Endothelial cell of umbilical vein (primary cell): ENCODE results near the gene ODAD4. TPM values are rescaled to one million over a fixed set of nuclear protein-coding genes. Genes with fewer than 3 reads are reported as not detected.
A peak's percentile ranks its signal among the peaks of the same experiment; 100 is the strongest.

Experiments used
- BruUV-seq: library from RNA; stranded (reverse); fragments of 400-500 nt; replicated peaks from 2 replicates; lab custom pipeline; 2021; lab: Mats Ljungman, UMichigan
- CTCF ChIA-PET: fragments of 300-600, 350-600 bp; sonication (Branson Sonifier 250); formaldehyde crosslinking; loops from one replicate; lab custom pipeline; 2021; ENCODE audit warnings: antibody characterized with exemption, inconsistent platforms; lab: Charles Lee
- POLR2A ChIA-PET: fragments of 300-600, 350-600 bp; sonication (Branson Sonifier 250); formaldehyde crosslinking; loops from one replicate; lab custom pipeline; 2021; ENCODE audit warnings: antibody characterized with exemption, inconsistent platforms; lab: Charles Lee
- DNase-seq: peaks from one replicate; pipeline ENCODE4 v3.0.0-alpha.2; 2011; ENCODE audit warnings: low read depth, low spot score
- FAIRE-seq: peaks from 2 replicates; lab custom pipeline; 2011; peaks lifted over from hg19 to GRCh38; lab: Jason Lieb, UNC
- H2AFZ ChIP-seq: 2 replicates; pipeline ENCODE4 v1.6.0; 2012; ENCODE audit warnings: low read depth, low read length, control low read depth, inconsistent platforms
- H3K27ac ChIP-seq: 2 replicates; pipeline ENCODE4 v1.5.1; 2011; ENCODE audit warnings: low read depth, mild to moderate bottlenecking, control low read depth, low read length, moderate library complexity; ENCODE audit not compliant: insufficient read depth
- H3K27me3 ChIP-seq, 2 experiments: 2 replicates each; pipeline versions ENCODE4 v1.6.0 to v1.6.1; 2011; ENCODE audit warnings: low read length in 2 of 2, mixed read lengths in 1 of 2; ENCODE audit not compliant: control insufficient read depth in 2 of 2, insufficient read depth in 2 of 2
- H3K36me3 ChIP-seq, 2 experiments: 2 replicates in 1 of 2; 3 replicates in 1 of 2; pipeline ENCODE4 v1.5.1; 2011; ENCODE audit warnings: low read length in 2 of 2, mild to moderate bottlenecking in 1 of 2, moderate library complexity in 1 of 2; ENCODE audit not compliant: control insufficient read depth in 2 of 2, insufficient read depth in 2 of 2; ENCODE audit errors: extremely low read depth in 1 of 2
- H3K4me1 ChIP-seq: 3 replicates; pipeline ENCODE4 v1.5.1; 2011; ENCODE audit warnings: mild to moderate bottlenecking, low read length; ENCODE audit not compliant: control insufficient read depth, insufficient read depth; ENCODE audit errors: extremely low read depth
- H3K4me2 ChIP-seq: 2 replicates; pipeline ENCODE4 v1.6.1; 2011; ENCODE audit warnings: low read length, control low read depth, mixed read lengths; ENCODE audit not compliant: insufficient read depth
- H3K4me3 ChIP-seq, 3 experiments: fragments of 200-600 bp in 1 of 3; sonication (generic), shearing (Covaris generic) in 1 of 3; replicated peaks in 1 of 3; 2 replicates each; pipeline ENCODE4 v1.5.1; 2011 to 2016; ENCODE audit warnings: control low read depth in 3 of 3, low read length in 3 of 3, mild to moderate bottlenecking in 2 of 3, inconsistent platforms in 1 of 3, low read depth in 1 of 3, moderate library complexity in 1 of 3; ENCODE audit not compliant: insufficient read depth in 1 of 3
- H3K79me2 ChIP-seq: 2 replicates; pipeline ENCODE4 v1.6.0; 2012; ENCODE audit warnings: low read length, inconsistent platforms; ENCODE audit not compliant: control insufficient read depth, insufficient read depth
- H3K9ac ChIP-seq: replicated peaks from 2 replicates; pipeline ENCODE3; 2011; ENCODE audit warnings: low read length, control low read depth; ENCODE audit not compliant: insufficient read depth; ENCODE audit errors: extremely low read depth
- H3K9me1 ChIP-seq: replicated peaks from 3 replicates; pipeline ENCODE4 v1.6.0; 2011; ENCODE audit warnings: mild to moderate bottlenecking, low read length; ENCODE audit not compliant: control insufficient read depth, insufficient read depth; ENCODE audit errors: extremely low read depth
- H3K9me3 ChIP-seq: replicated peaks from 2 replicates; pipeline ENCODE4 v1.5.1; 2012; ENCODE audit warnings: low read length, inconsistent platforms; ENCODE audit not compliant: control insufficient read depth, insufficient read depth
- H4K20me1 ChIP-seq: replicated peaks from 2 replicates; pipeline ENCODE3; 2011; ENCODE audit warnings: mild to moderate bottlenecking, low read length; ENCODE audit not compliant: control insufficient read depth, insufficient read depth; ENCODE audit errors: extremely low read depth
- EZH2 ChIP-seq: IDR thresholded peaks from 2 replicates; pipeline ENCODE4 v1.6.1; 2012; ENCODE audit warnings: borderline replicate concordance, low read depth, mild to moderate bottlenecking, moderate library complexity, low read length, inconsistent platforms; ENCODE audit not compliant: severe bottlenecking
- FOS ChIP-seq: IDR thresholded peaks from 2 replicates; pipeline ENCODE4 v1.6.1; 2011; ENCODE audit warnings: mild to moderate bottlenecking, low read length, moderate library complexity, borderline replicate concordance; ENCODE audit not compliant: insufficient read depth
- GATA2 ChIP-seq: IDR thresholded peaks from 2 replicates; pipeline ENCODE4 v1.7.0; 2011; ENCODE audit warnings: low read depth, mild to moderate bottlenecking, moderate library complexity, mixed read lengths, low read length; ENCODE audit not compliant: insufficient read length, insufficient read depth
- JUN ChIP-seq: IDR thresholded peaks from 2 replicates; pipeline ENCODE4 v1.6.1; 2011; ENCODE audit warnings: borderline replicate concordance, low read depth; ENCODE audit not compliant: insufficient read length, insufficient read depth
- MYC ChIP-seq: IDR thresholded peaks from one replicate; pipeline ENCODE4 v1.6.1; 2011; ENCODE audit warnings: mild to moderate bottlenecking, low read depth, low read length
- POLR2A ChIP-seq: IDR thresholded peaks from 2 replicates; pipeline ENCODE4 v1.6.1; 2012; ENCODE audit warnings: low read depth, mild to moderate bottlenecking, control low read depth, low read length
- POLR2AphosphoS5 ChIP-seq: IDR thresholded peaks from 2 replicates; pipeline ENCODE4 v1.6.1; 2012; ENCODE audit warnings: low read depth, mild to moderate bottlenecking, control low read depth, low read length, moderate library complexity; ENCODE audit not compliant: insufficient read depth
- dilution Hi-C: fragments of 300-500 bp; cut with MboI; formaldehyde crosslinking; loops from one replicate; pipeline ENCODE4 v1.15.0; 2019; ENCODE audit warnings: low sequenced_read_pairs; ENCODE audit not compliant: extremely low pct_ligation_motif_present
- intact Hi-C: fragments of 100-400 bp; cut with micrococcal nuclease; formaldehyde crosslinking; loops from one replicate; pipeline ENCODE4 v1.10.0; 2022
- polyA plus RNA-seq, 4 experiments: library from polyadenylated mRNA; depleted of rRNA in 3 of 4; stranded (reverse) in 3 of 4; unstranded in 1 of 4; fragments of >200 nt; gene quantifications; 2 replicates each; pipeline versions ENCODE4 v1.2.1 to v1.2.3, GENCODE V29; 2011 to 2012; ENCODE audit warnings: missing spikeins in 1 of 4
- total RNA-seq: library from RNA; stranded (reverse); gene quantifications from 2 replicates; pipeline ENCODE4 v1.2.3, GENCODE V29; 2021
- TF ChIP-seq, protein P1 (sequence below): IDR thresholded peaks from 2 replicates; pipeline ENCODE4 v1.6.1; 2011; ENCODE audit not compliant: insufficient read depth, insufficient read length
- TF ChIP-seq, protein P2 (sequence below), 2 donors: IDR thresholded peaks; 1 replicate in 1 of 2; 2 replicates in 1 of 2; pipeline ENCODE4 v1.5.1; 2011; ENCODE audit warnings: low read length in 2 of 2, mild to moderate bottlenecking in 2 of 2, moderate library complexity in 2 of 2, control low read depth in 1 of 2, inconsistent platforms in 1 of 2, low read depth in 1 of 2; ENCODE audit not compliant: insufficient read depth in 1 of 2; ENCODE audit errors: extremely low read depth in 1 of 2

The ODAD4 gene
- total and polyA plus RNA-seq, 2 donors (not counting 3 experiments of a cell fraction or from before 2014, with no cell fraction given): 0.19 to 1.0 TPM

- Histone ChIP-seq H3K4me1 (peaks cover 18% of the 10 kb centered on the region), H3K4me2 (peak overlapping the region; percentile 54), H3K9me1 (no peaks in the 10 kb centered on the region), H3K27ac (no peak overlapping the region), H2AFZ (no peak overlapping the region), H3K79me2 (peaks cover 22% of the 10 kb centered on the region), H3K4me3 (peak overlapping the region in 2 of 3 experiments; percentile 74 to 79), H3K36me3 (peaks cover 2 to 22% of the 10 kb centered on the region in 2 experiments), H3K9me3 (no peaks in the 10 kb centered on the region), H3K9ac (no peak overlapping the region), H3K27me3 (no peaks in the 10 kb centered on the region), H4K20me1 (no peaks in the 10 kb centered on the region)
- ChIA-PET CTCF (interaction anchor here (1.4 kb wide), 1 partner anchor 9 kb away, joined by 3 read pairs; no protein-coding TSS in a partner anchor), POLR2A (no interaction called here)
- intact Hi-C loops (loop anchor here (5.0 kb wide), 1 partner anchor 49 kb away; the partner anchor contains the start of gene DNAJC7), dilution Hi-C loops (loop anchor here (25.0 kb wide), 1 partner anchor 144 kb away; the partner anchor contains the start of genes DHX58, HSPB9 and KAT2A)
- TF ChIP-seq EZH2 (no peak), POLR2AphosphoS5 (peak; percentile 13)
- no peak for FAIRE-seq
- DNase-seq: no peak
- TSS peak; percentile 16 for BruUV-seq
Observed at GRCh38 chr17:41967921-41968578, 37.6 kb downstream of the ODAD4 start.

DNA sequence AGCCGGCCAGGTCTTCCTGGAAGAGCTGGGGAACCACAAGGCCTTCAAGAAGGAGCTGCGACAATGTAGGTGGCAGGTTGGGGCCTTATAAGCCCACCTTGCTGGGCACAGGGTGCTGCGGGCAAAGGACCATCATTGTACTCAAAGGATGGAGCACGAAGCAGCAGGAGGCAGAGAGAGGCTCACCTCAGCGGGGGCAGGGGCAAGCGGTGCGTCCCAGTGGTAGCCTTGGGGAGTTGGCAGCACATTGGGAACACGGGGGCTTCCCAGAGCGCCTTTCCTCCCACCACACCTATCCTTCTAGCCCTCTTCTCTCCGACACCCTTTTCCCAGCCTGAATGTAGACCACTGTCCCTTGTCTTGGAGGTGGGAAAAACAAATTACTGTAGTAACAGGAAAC is 38.3 kb downstream of the ODAD4 start:
- intact Hi-C loops: loop anchor here (5.0 kb wide), 1 partner anchor 49 kb away; the partner anchor contains the start of gene DNAJC7
- Histone ChIP-seq H3K36me3 (peaks cover 2 to 27% of the 10 kb centered on the region in 2 experiments), H3K9me3 (no peaks in the 10 kb centered on the region), H3K4me3 (no peak overlapping the region), H3K79me2 (peaks cover 22% of the 10 kb centered on the region), H3K9ac (no peak overlapping the region), H3K4me1 (peaks cover 18% of the 10 kb centered on the region), H3K27me3 (no peaks in the 10 kb centered on the region), H3K4me2 (no peak overlapping the region), H3K9me1 (no peaks in the 10 kb centered on the region), H3K27ac (no peak overlapping the region), H4K20me1 (no peaks in the 10 kb centered on the region), H2AFZ (no peak overlapping the region)
- DNase-seq (no peak), FAIRE-seq (no peak)
- TF ChIP-seq JUN: no peak
- no peak for TF ChIP-seq FOS
- TF ChIP-seq MYC: no peak
- TF ChIP-seq, protein P1, sequence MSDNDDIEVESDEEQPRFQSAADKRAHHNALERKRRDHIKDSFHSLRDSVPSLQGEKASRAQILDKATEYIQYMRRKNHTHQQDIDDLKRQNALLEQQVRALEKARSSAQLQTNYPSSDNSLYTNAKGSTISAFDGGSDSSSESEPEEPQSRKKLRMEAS: no peak
- TF ChIP-seq EZH2: no peak
- TF ChIP-seq, protein P2, sequence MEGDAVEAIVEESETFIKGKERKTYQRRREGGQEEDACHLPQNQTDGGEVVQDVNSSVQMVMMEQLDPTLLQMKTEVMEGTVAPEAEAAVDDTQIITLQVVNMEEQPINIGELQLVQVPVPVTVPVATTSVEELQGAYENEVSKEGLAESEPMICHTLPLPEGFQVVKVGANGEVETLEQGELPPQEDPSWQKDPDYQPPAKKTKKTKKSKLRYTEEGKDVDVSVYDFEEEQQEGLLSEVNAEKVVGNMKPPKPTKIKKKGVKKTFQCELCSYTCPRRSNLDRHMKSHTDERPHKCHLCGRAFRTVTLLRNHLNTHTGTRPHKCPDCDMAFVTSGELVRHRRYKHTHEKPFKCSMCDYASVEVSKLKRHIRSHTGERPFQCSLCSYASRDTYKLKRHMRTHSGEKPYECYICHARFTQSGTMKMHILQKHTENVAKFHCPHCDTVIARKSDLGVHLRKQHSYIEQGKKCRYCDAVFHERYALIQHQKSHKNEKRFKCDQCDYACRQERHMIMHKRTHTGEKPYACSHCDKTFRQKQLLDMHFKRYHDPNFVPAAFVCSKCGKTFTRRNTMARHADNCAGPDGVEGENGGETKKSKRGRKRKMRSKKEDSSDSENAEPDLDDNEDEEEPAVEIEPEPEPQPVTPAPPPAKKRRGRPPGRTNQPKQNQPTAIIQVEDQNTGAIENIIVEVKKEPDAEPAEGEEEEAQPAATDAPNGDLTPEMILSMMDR (IDR thresholded peaks at IDR 0.05; ENCODE audit: extremely low read depth in 1 of 2, insufficient read depth in 1 of 2, low read depth in 1 of 2, low read length in 2 of 2): no peak
- no peak for TF ChIP-seq POLR2A
- no peak for TF ChIP-seq POLR2AphosphoS5
- TF ChIP-seq GATA2: no peak
- CTCF ChIA-PET: interaction anchor here (1.4 kb wide), 1 partner anchor 9 kb away, joined by 3 read pairs; no protein-coding TSS in a partner anchor
- POLR2A ChIA-PET: no interaction called here
- dilution Hi-C loops: loop anchor here (25.0 kb wide), 1 partner anchor 144 kb away; the partner anchor contains the start of genes DHX58, HSPB9 and KAT2A
- no TSS peak for BruUV-seq
